Trophoblast cell (in vitro differentiated cells and primary cell): Measurements from ENCODE around the gene C1QL2.

Experiments
- DNase-seq, 2 donors: peaks; one replicate each; pipeline ENCODE4 v3.0.0-alpha.2; 2016
- H2AFZ ChIP-seq: 2 replicates; pipeline ENCODE4 v1.6.1; 2013; ENCODE audit warnings: low read length, moderate library complexity, mild to moderate bottlenecking; ENCODE audit not compliant: insufficient read depth, poor library complexity
- H2AK5ac ChIP-seq: 2 replicates; pipeline ENCODE4 v1.6.1; 2013; ENCODE audit warnings: mild to moderate bottlenecking, low read length
- H2BK120ac ChIP-seq: 2 replicates; pipeline ENCODE4 v1.6.1; 2013; ENCODE audit warnings: low read length, mild to moderate bottlenecking, moderate library complexity; ENCODE audit not compliant: insufficient read depth, poor library complexity
- H2BK12ac ChIP-seq: 2 replicates; pipeline ENCODE4 v1.6.1; 2013; ENCODE audit warnings: mild to moderate bottlenecking, low read length, moderate library complexity
- H2BK5ac ChIP-seq: 2 replicates; pipeline ENCODE4 v1.6.1; 2013; ENCODE audit warnings: low read length, low read depth, moderate library complexity, mild to moderate bottlenecking; ENCODE audit not compliant: poor library complexity
- H3K14ac ChIP-seq: 2 replicates; pipeline ENCODE4 v1.6.1; 2013; ENCODE audit warnings: mild to moderate bottlenecking, low read length
- H3K18ac ChIP-seq: 2 replicates; pipeline ENCODE4 v1.6.1; 2013; ENCODE audit warnings: mild to moderate bottlenecking, low read length
- H3K23ac ChIP-seq: 2 replicates; pipeline ENCODE4 v1.6.1; 2013; ENCODE audit warnings: low read length
- H3K27ac ChIP-seq: 2 replicates; pipeline ENCODE4 v1.5.1; 2013; ENCODE audit warnings: low read depth, mild to moderate bottlenecking, inconsistent platforms, low read length, moderate library complexity
- H3K27me3 ChIP-seq: 2 replicates; pipeline ENCODE4 v1.6.1; 2013; ENCODE audit warnings: inconsistent platforms, mild to moderate bottlenecking, low read length, moderate library complexity; ENCODE audit not compliant: insufficient read depth
- H3K36me3 ChIP-seq, 2 experiments: 1 replicate in 1 of 2; 2 replicates in 1 of 2; pipeline ENCODE4 v1.6.1; 2013; ENCODE audit warnings: low read length in 2 of 2, mild to moderate bottlenecking in 2 of 2, moderate library complexity in 1 of 2; ENCODE audit not compliant: insufficient read depth in 2 of 2, control insufficient read depth in 1 of 2
- H3K4ac ChIP-seq: 2 replicates; pipeline ENCODE4 v1.6.1; 2013; ENCODE audit warnings: low read depth, mild to moderate bottlenecking, low read length, moderate library complexity
- H3K4me1 ChIP-seq, 2 experiments: 1 replicate in 1 of 2; 2 replicates in 1 of 2; pipeline ENCODE4 v1.6.1; 2013; ENCODE audit warnings: low read length in 2 of 2, mild to moderate bottlenecking in 2 of 2, moderate library complexity in 1 of 2; ENCODE audit not compliant: insufficient read depth in 2 of 2, control insufficient read depth in 1 of 2
- H3K4me2 ChIP-seq: 2 replicates; pipeline ENCODE4 v1.6.1; 2013; ENCODE audit warnings: inconsistent platforms, mild to moderate bottlenecking, low read length, moderate library complexity
- H3K4me3 ChIP-seq: 2 replicates; pipeline ENCODE4 v1.5.1; 2013; ENCODE audit warnings: mild to moderate bottlenecking, low read depth, low read length, inconsistent platforms
- H3K79me1 ChIP-seq: one replicate; pipeline ENCODE4 v1.6.1; 2013; ENCODE audit warnings: low read length
- H3K79me2 ChIP-seq: 2 replicates; pipeline ENCODE4 v1.6.1; 2013; ENCODE audit warnings: low read length, mild to moderate bottlenecking; ENCODE audit not compliant: control insufficient read depth, insufficient read depth, poor library complexity
- H3K9ac ChIP-seq: 2 replicates; pipeline ENCODE4 v1.6.1; 2013; ENCODE audit warnings: mild to moderate bottlenecking, low read length
- H3K9me3 ChIP-seq: 2 replicates; pipeline ENCODE4 v1.6.1; 2013; ENCODE audit warnings: low read depth, mild to moderate bottlenecking, control low read depth, inconsistent platforms, low read length; ENCODE audit not compliant: insufficient read depth
- H4K12ac ChIP-seq: 2 replicates; pipeline ENCODE4 v1.6.1; 2013; ENCODE audit warnings: low read depth, mild to moderate bottlenecking, low read length, moderate library complexity
- H4K8ac ChIP-seq: 2 replicates; pipeline ENCODE4 v1.6.1; 2013; ENCODE audit warnings: low read depth, mild to moderate bottlenecking, low read length, moderate library complexity
- H4K91ac ChIP-seq: one replicate; pipeline ENCODE4 v1.6.1; 2013; ENCODE audit warnings: low read depth, mild to moderate bottlenecking, low read length, moderate library complexity
- WGBS: extraction: QIAGEN DNeasy Blood & Tissue Kit; methylation state at CpG from one replicate; pipeline ENCODE4 v1.1.7; 2013; ENCODE audit warnings: missing lambda C conversion rate; ENCODE audit not compliant: insufficient read length, insufficient coverage; ENCODE audit errors: extremely low coverage; 5-methylcytosine and 5-hydroxymethylcytosine counted together

Gene C1QL2

GRCh38 chr2:119126650-119127049, 31.9 kb downstream of the C1QL2 start:
- no CpG with 5 or more reads among the region's 13 CpGs for WGBS
- no peak overlapping the region for H2AFZ ChIP-seq
- H4K91ac ChIP-seq: no peak overlapping the region
- no peak overlapping the region for H2BK12ac ChIP-seq
- no peak overlapping the region for H3K18ac ChIP-seq
- no peak overlapping the region for H4K8ac ChIP-seq
- H3K4me3 ChIP-seq: no peak overlapping the region
- no peak overlapping the region for H3K27ac ChIP-seq
- H3K4me2 ChIP-seq: no peak overlapping the region
- no peak overlapping the region for H3K4ac ChIP-seq
- H3K23ac ChIP-seq: no peak overlapping the region
- no peak overlapping the region for H3K14ac ChIP-seq
- DNase-seq: peak in 1 of 2 donors; percentile 21
- H4K12ac ChIP-seq: no peak overlapping the region
- no peaks in the 10 kb centered on the region for H3K9me3 ChIP-seq
- H3K79me1 ChIP-seq: no peaks in the 10 kb centered on the region
- no peaks in the 10 kb centered on the region for H3K27me3 ChIP-seq
- H3K79me2 ChIP-seq: no peaks in the 10 kb centered on the region
- no peak overlapping the region for H2AK5ac ChIP-seq
- no peak overlapping the region for H3K9ac ChIP-seq
- no peaks in the 10 kb centered on the region for H3K4me1 ChIP-seq
- no peak overlapping the region for H2BK5ac ChIP-seq
- H3K36me3 ChIP-seq: no peaks in the 10 kb centered on the region
- H2BK120ac ChIP-seq: no peak overlapping the region

- Histone ChIP-seq H3K23ac (no peak overlapping the region), H3K27ac (no peak overlapping the region), H2BK5ac (no peak overlapping the region), H3K9ac (no peak overlapping the region), H3K9me3 (no peaks in the 10 kb centered on the region), H2BK12ac (no peak overlapping the region), H3K4me2 (no peak overlapping the region), H2AK5ac (no peak overlapping the region), H3K79me2 (no peaks in the 10 kb centered on the region), H3K27me3 (no peaks in the 10 kb centered on the region), H4K8ac (no peak overlapping the region), H3K79me1 (no peaks in the 10 kb centered on the region), H2BK120ac (no peak overlapping the region), H3K4ac (no peak overlapping the region), H3K36me3 (no peaks in the 10 kb centered on the region), H3K4me3 (no peak overlapping the region), H4K91ac (no peak overlapping the region), H3K14ac (no peak overlapping the region), H4K12ac (no peak overlapping the region), H2AFZ (no peak overlapping the region), H3K18ac (no peak overlapping the region), H3K4me1 (no peaks in the 10 kb centered on the region)
- no peak for DNase-seq
- no CpG with 5 or more reads among the region's 12 CpGs for WGBS
Observed at GRCh38 chr2:119123389-119123788, 35.2 kb downstream of the C1QL2 start.

- Histone ChIP-seq H3K27ac (no peak overlapping the region), H3K36me3 (no peaks in the 10 kb centered on the region)
Observed at GRCh38 chr2:119122663-119123062, 35.9 kb downstream of the C1QL2 start.

GRCh38 chr2:119119999-119120756, 38.4 kb downstream of the C1QL2 start:
- no CpG with 5 or more reads among the region's 15 CpGs for WGBS
- H4K91ac ChIP-seq: no peak overlapping the region
- H3K27me3 ChIP-seq: no peaks in the 10 kb centered on the region

More at GRCh38 chr2:119122663-119123062, 35.9 kb downstream of the C1QL2 start:
- H3K4me1 ChIP-seq: no peaks in the 10 kb centered on the region
- H3K18ac ChIP-seq: no peak overlapping the region
- no peak overlapping the region for H4K8ac ChIP-seq
- H2BK120ac ChIP-seq: no peak overlapping the region
- DNase-seq: no peak
- H3K4me3 ChIP-seq: no peak overlapping the region
- no peak overlapping the region for H4K12ac ChIP-seq
- WGBS: no CpG with 5 or more reads among the region's 5 CpGs
- H3K27me3 ChIP-seq: no peaks in the 10 kb centered on the region
- no peak overlapping the region for H2AK5ac ChIP-seq
- no peak overlapping the region for H3K14ac ChIP-seq
- H3K4me2 ChIP-seq: no peak overlapping the region
- H3K23ac ChIP-seq: no peak overlapping the region
- no peaks in the 10 kb centered on the region for H3K9me3 ChIP-seq
- no peak overlapping the region for H3K9ac ChIP-seq
- no peaks in the 10 kb centered on the region for H3K79me1 ChIP-seq
- H4K91ac ChIP-seq: no peak overlapping the region
- no peak overlapping the region for H3K4ac ChIP-seq
- H2BK5ac ChIP-seq: no peak overlapping the region
- H3K79me2 ChIP-seq: no peaks in the 10 kb centered on the region
- H2BK12ac ChIP-seq: no peak overlapping the region
- no peak overlapping the region for H2AFZ ChIP-seq

More at GRCh38 chr2:119119999-119120756, 38.4 kb downstream of the C1QL2 start:
- no peak for DNase-seq
- H3K9ac ChIP-seq: no peak overlapping the region
- H3K36me3 ChIP-seq: no peaks in the 10 kb centered on the region
- H4K8ac ChIP-seq: no peak overlapping the region
- no peak overlapping the region for H3K4ac ChIP-seq
- no peak overlapping the region for H3K27ac ChIP-seq
- no peak overlapping the region for H2BK12ac ChIP-seq
- H3K14ac ChIP-seq: no peak overlapping the region
- no peak overlapping the region for H2AFZ ChIP-seq
- H3K4me3 ChIP-seq: no peak overlapping the region
- no peak overlapping the region for H3K4me2 ChIP-seq
- no peak overlapping the region for H2BK120ac ChIP-seq
- no peaks in the 10 kb centered on the region for H3K9me3 ChIP-seq
- no peaks in the 10 kb centered on the region for H3K79me1 ChIP-seq
- no peak overlapping the region for H4K12ac ChIP-seq
- H3K4me1 ChIP-seq: no peaks in the 10 kb centered on the region
- H2AK5ac ChIP-seq: no peak overlapping the region
- H2BK5ac ChIP-seq: no peak overlapping the region
- H3K23ac ChIP-seq: no peak overlapping the region
- H3K18ac ChIP-seq: no peak overlapping the region
- no peaks in the 10 kb centered on the region for H3K79me2 ChIP-seq
